ENCODE results near the gene NPDC1. TPM values are rescaled to one million over a fixed set of nuclear protein-coding genes. Genes with fewer than 3 reads are reported as not detected.

Gene NPDC1
- total and polyA plus RNA-seq, 2 of the 8 experiments (the other 6 are each of a cell fraction or from before 2014, with no cell fraction given): 26.2 to 44.1 TPM

DNA sequence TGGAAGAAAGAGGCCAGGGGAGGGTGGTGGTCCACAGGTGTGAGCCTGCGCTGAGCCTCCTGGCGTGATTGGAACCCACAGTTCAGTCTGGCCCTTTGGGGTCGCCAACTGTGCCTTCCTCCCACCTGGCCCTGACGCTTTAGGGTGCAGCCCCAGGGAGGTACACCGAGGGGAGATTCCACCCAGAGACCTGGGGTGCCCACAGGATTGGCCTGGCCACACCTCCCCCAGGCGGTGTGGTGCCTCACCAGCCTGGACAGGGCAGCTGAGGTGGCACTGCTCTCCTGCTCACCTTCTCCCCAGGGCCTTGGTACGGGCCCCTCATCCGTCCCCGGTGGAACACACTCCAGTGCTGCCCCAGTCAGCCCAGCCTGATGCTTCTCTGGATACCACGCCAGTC lies 48.6 kb downstream of the NPDC1 start:
- Histone ChIP-seq H2BK15ac (ENCODE audit: low read length) (peak overlapping the region; percentile 95; the same call in 1 of the 2 replicates), H3K23me2 (ENCODE audit: low read depth, low read length) (peaks cover 16% of the 10 kb centered on the region), H3K4ac (replicated peaks; ENCODE audit: insufficient read length, low read depth, low read length) (no peak overlapping the region), H3K79me1 (ENCODE audit: low read depth, low read length) (no peaks in the 10 kb centered on the region), H4K5ac (ENCODE audit: insufficient read length, low read depth, low read length) (no peak overlapping the region), H3K4me2 (ENCODE audit: insufficient read depth in 1 of 2, low read depth in 2 of 2, low read length in 2 of 2) (peak overlapping the region; percentile 35 to 77; a peak in 3 of 4 replicates), H2AK5ac (ENCODE audit: low read depth, low read length) (no peak overlapping the region), H2BK20ac (ENCODE audit: low read length) (no peak overlapping the region), H4K20me1 (replicated peaks in 1 of 2; ENCODE audit: control insufficient read depth in 1 of 2, insufficient read depth in 2 of 2, low read length in 2 of 2) (peaks cover 0 to 2% of the 10 kb centered on the region in 2 experiments), H4K8ac (ENCODE audit: extremely low read depth, insufficient read depth, low read length) (no peak overlapping the region), H3K56ac (replicated peaks; ENCODE audit: insufficient read length, low read depth, low read length) (no peak overlapping the region), H2BK5ac (ENCODE audit: low read depth, low read length) (peak overlapping the region; percentile 35; the same call in 1 of the 2 replicates), H3K9ac (replicated peaks in 1 of 4; ENCODE audit: extremely low read depth in 1 of 4, low read depth in 3 of 4, low read length in 3 of 4) (no peak overlapping the region), H3K14ac (ENCODE audit: insufficient read length) (no peak overlapping the region), H4K91ac (replicated peaks; ENCODE audit: insufficient read length, low read length) (peak overlapping the region; percentile 41), H2BK120ac (replicated peaks; ENCODE audit: low read depth, low read length) (no peak overlapping the region), H3K18ac (ENCODE audit: extremely low read depth, low read length) (no peak overlapping the region; the same call in 1 of the 2 replicates), H3K23ac (ENCODE audit: insufficient read length) (no peak overlapping the region), H3K79me2 (ENCODE audit: control insufficient read depth in 1 of 2, insufficient read depth in 2 of 2, low read length in 2 of 2) (no peaks in the 10 kb centered on the region), H3K27ac (ENCODE audit: low read depth, low read length) (no peak overlapping the region), H3K9me3 (ENCODE audit: insufficient read depth in 2 of 2, low read depth in 1 of 2, low read length in 1 of 2) (no peaks in the 10 kb centered on the region), H3K36me3 (ENCODE audit: control insufficient read depth in 2 of 4, insufficient read depth in 4 of 4, low read length in 3 of 4) (peaks cover 0 to 2% (median 0%) of the 10 kb centered on the region in 4 experiments; a peak in 1 of 8 replicates), H3K27me3 (replicated peaks in 1 of 4; ENCODE audit: control insufficient read depth in 3 of 4, extremely low read depth in 1 of 4, insufficient read depth in 3 of 4, low read length in 3 of 4) (no peaks in the 10 kb centered on the region; a peak in 1 of 7 replicates), H2BK12ac (ENCODE audit: low read depth, low read length) (peak overlapping the region; percentile 60; the same call in 1 of the 2 replicates), H2AFZ (ENCODE audit: low read length) (no peak overlapping the region), H3K4me3 (ENCODE audit: extremely low read depth in 1 of 4, insufficient read depth in 2 of 4, low read depth in 3 of 4, low read length in 4 of 4) (peak overlapping the region in 1 of 4 experiments; percentile 50; a peak in 2 of 8 replicates), H3K4me1 (replicated peaks in 1 of 4; ENCODE audit: control insufficient read depth in 3 of 4, insufficient read depth in 4 of 4, low read length in 3 of 4) (peaks cover 0 to 20% (median 11%) of the 10 kb centered on the region in 4 experiments; a peak in 6 of 7 replicates)
- CTCF ChIA-PET (ENCODE audit: partially characterized antibody): interaction anchor here (1.0 to 5.6 kb wide), 8 partner anchors 8 to 52 kb away, joined by 3 to 29 read pairs (median 8); partner anchors contain the start of genes ABCA2 and PTGDS
- DNase-seq (ENCODE audit: low read depth in 1 of 2, low spot score in 2 of 2) (no peak), FAIRE-seq (no peak)
- POLR2A ChIA-PET (ENCODE audit: partially characterized antibody): interaction anchor here (1.3 kb wide), 1 partner anchor 19 kb away, joined by 3 read pairs; no protein-coding TSS in a partner anchor
- 82% methylated on average over 8 of the region's 10 CpGs; no CpG with 5 or more reads in 1 of the 2 experiments for WGBS, 2 experiments (ENCODE audit: extremely low coverage in 1 of 2, insufficient coverage in 1 of 2, insufficient read length in 1 of 2, insufficient replicate concordance in 2 of 2, low coverage in 1 of 2, low lambda C conversion rate in 2 of 2, missing lambda C conversion rate in 1 of 2)
- TF ChIP-seq FOSL1 (IDR thresholded peaks at IDR 0.05; ENCODE audit: insufficient read depth, low read depth, low read length) (no peak), BRCA1 (IDR thresholded peaks at IDR 0.05; ENCODE audit: low read depth, low read length) (no peak), CTBP2 (IDR thresholded peaks at IDR 0.05; ENCODE audit: borderline replicate concordance, insufficient read depth, insufficient read length, low read length) (no peak), CHD1 (IDR thresholded peaks at IDR 0.05; ENCODE audit: low read depth, low read length) (no peak), NANOG (IDR thresholded peaks at IDR 0.05; ENCODE audit: insufficient read depth, low read depth, low read length, poor library complexity, severe bottlenecking) (no peak), POLR2AphosphoS5 (IDR thresholded peaks at IDR 0.05; ENCODE audit: low read depth, low read length) (no peak), POU5F1 (IDR thresholded peaks at IDR 0.05; ENCODE audit: low read depth, low read length) (no peak), GTF2F1 (IDR thresholded peaks at IDR 0.05; ENCODE audit: borderline replicate concordance, low read depth, low read length) (no peak), BCL11A (IDR thresholded peaks at IDR 0.05; ENCODE audit: low read depth in 2 of 2, low read length in 2 of 2) (no peak), ZNF274 (IDR thresholded peaks at IDR 0.05; ENCODE audit: borderline replicate concordance, extremely low read depth, low read length) (no peak), TEAD4 (IDR thresholded peaks at IDR 0.05; ENCODE audit: low read depth, low read length) (no peak), JUN (IDR thresholded peaks at IDR 0.05; ENCODE audit: low read depth, low read length) (no peak)
- TF ChIP-seq, protein P1, sequence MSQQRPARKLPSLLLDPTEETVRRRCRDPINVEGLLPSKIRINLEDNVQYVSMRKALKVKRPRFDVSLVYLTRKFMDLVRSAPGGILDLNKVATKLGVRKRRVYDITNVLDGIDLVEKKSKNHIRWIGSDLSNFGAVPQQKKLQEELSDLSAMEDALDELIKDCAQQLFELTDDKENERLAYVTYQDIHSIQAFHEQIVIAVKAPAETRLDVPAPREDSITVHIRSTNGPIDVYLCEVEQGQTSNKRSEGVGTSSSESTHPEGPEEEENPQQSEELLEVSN (IDR thresholded peaks at IDR 0.05): no peak
